ENCODE results near the gene KAT7. TPM values are rescaled to one million over a fixed set of nuclear protein-coding genes. Genes with fewer than 3 reads are reported as not detected.

Gene KAT7
- polyA plus RNA-seq, 1 donor from 2014 or later: 31.0 TPM

DNA sequence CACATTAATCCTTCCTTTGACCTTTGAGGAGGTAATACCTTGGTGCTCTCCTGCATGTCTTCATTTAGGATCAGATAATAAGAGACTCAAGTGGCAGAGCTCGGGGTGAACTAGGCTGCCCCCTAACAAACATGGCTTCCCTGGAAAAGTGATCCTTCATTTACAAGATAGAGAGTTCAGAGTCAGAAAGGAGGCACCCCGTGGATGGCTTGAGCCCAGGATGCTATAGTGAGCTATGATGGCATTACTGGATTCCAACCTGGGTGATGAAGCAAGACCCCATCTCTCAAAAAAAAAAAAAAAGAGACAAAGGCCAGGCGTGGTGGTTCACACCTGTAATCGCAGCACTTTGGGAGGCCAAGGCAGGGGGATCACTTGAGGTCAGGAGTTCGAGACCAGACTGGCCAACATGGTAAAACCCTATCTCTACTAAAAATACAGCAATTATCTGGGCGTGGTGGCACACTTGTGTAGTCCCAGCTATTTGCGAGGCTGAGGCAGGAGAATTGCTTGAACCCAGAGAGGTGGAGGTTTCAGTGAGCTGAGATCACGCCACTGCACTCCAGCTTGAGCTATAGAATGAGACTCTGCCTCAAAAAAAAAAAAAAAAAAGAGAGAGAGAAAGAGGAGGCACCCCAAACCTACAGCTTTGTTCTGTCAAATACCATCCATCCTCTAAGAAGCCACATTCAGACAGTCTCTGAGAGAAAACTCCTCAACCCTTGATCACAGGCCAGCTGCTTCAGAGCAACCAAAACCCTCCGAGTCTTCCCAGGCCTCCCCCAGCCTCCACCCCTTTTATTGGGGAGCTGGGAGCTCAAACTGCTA, 31.9 kb upstream of the KAT7 start:
- Histone ChIP-seq H3K36me3 (ENCODE audit: insufficient read depth, low read length) (no peaks in the 10 kb centered on the region), H3K4me3 (ENCODE audit: low read length) (no peak overlapping the region), H3K9me2 (ENCODE audit: insufficient read depth, low read length) (no peaks in the 10 kb centered on the region), H3F3A (ENCODE audit: insufficient read depth, low read length, poor library complexity, severe bottlenecking) (no peaks in the 10 kb centered on the region), H4K20me1 (ENCODE audit: insufficient read depth) (no peaks in the 10 kb centered on the region), H3K79me2 (replicated peaks; ENCODE audit: insufficient read depth, low read length) (no peaks in the 10 kb centered on the region), H3K27me3 (ENCODE audit: insufficient read depth, low read depth, low read length) (no peaks in the 10 kb centered on the region), H3K9ac (ENCODE audit: low read length) (no peak overlapping the region), H3K4me2 (ENCODE audit: low read length) (no peak overlapping the region), H3K27ac (ENCODE audit: low read length) (no peak overlapping the region), H3K9me3 (ENCODE audit: low read length) (no peaks in the 10 kb centered on the region), H2AFZ (ENCODE audit: low read depth, low read length) (no peak overlapping the region)
- TF ChIP-seq RAD21 (conservative IDR thresholded peaks at IDR 0.05) (no peak), EZH2 (IDR thresholded peaks at IDR 0.05; ENCODE audit: borderline replicate concordance, insufficient read depth, low read length, poor library complexity, severe bottlenecking) (no peak), MXI1 (conservative IDR thresholded peaks at IDR 0.05; ENCODE audit: poor library complexity, severe bottlenecking) (no peak), TAF1 (IDR thresholded peaks at IDR 0.05; ENCODE audit: low read depth) (no peak), EP300 (conservative IDR thresholded peaks at IDR 0.05; ENCODE audit: poor library complexity, severe bottlenecking) (no peak), POLR2AphosphoS5 (IDR thresholded peaks at IDR 0.05) (no peak), SMC3 (conservative IDR thresholded peaks at IDR 0.05; ENCODE audit: poor library complexity) (no peak)
- TF ChIP-seq, protein P1, sequence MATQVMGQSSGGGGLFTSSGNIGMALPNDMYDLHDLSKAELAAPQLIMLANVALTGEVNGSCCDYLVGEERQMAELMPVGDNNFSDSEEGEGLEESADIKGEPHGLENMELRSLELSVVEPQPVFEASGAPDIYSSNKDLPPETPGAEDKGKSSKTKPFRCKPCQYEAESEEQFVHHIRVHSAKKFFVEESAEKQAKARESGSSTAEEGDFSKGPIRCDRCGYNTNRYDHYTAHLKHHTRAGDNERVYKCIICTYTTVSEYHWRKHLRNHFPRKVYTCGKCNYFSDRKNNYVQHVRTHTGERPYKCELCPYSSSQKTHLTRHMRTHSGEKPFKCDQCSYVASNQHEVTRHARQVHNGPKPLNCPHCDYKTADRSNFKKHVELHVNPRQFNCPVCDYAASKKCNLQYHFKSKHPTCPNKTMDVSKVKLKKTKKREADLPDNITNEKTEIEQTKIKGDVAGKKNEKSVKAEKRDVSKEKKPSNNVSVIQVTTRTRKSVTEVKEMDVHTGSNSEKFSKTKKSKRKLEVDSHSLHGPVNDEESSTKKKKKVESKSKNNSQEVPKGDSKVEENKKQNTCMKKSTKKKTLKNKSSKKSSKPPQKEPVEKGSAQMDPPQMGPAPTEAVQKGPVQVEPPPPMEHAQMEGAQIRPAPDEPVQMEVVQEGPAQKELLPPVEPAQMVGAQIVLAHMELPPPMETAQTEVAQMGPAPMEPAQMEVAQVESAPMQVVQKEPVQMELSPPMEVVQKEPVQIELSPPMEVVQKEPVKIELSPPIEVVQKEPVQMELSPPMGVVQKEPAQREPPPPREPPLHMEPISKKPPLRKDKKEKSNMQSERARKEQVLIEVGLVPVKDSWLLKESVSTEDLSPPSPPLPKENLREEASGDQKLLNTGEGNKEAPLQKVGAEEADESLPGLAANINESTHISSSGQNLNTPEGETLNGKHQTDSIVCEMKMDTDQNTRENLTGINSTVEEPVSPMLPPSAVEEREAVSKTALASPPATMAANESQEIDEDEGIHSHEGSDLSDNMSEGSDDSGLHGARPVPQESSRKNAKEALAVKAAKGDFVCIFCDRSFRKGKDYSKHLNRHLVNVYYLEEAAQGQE (IDR thresholded peaks at IDR 0.05; ENCODE audit: borderline replicate concordance): no peak
- TF ChIP-seq, protein P2, sequence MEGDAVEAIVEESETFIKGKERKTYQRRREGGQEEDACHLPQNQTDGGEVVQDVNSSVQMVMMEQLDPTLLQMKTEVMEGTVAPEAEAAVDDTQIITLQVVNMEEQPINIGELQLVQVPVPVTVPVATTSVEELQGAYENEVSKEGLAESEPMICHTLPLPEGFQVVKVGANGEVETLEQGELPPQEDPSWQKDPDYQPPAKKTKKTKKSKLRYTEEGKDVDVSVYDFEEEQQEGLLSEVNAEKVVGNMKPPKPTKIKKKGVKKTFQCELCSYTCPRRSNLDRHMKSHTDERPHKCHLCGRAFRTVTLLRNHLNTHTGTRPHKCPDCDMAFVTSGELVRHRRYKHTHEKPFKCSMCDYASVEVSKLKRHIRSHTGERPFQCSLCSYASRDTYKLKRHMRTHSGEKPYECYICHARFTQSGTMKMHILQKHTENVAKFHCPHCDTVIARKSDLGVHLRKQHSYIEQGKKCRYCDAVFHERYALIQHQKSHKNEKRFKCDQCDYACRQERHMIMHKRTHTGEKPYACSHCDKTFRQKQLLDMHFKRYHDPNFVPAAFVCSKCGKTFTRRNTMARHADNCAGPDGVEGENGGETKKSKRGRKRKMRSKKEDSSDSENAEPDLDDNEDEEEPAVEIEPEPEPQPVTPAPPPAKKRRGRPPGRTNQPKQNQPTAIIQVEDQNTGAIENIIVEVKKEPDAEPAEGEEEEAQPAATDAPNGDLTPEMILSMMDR (IDR thresholded peaks at IDR 0.05; ENCODE audit: poor library complexity, severe bottlenecking): no peak

DNA sequence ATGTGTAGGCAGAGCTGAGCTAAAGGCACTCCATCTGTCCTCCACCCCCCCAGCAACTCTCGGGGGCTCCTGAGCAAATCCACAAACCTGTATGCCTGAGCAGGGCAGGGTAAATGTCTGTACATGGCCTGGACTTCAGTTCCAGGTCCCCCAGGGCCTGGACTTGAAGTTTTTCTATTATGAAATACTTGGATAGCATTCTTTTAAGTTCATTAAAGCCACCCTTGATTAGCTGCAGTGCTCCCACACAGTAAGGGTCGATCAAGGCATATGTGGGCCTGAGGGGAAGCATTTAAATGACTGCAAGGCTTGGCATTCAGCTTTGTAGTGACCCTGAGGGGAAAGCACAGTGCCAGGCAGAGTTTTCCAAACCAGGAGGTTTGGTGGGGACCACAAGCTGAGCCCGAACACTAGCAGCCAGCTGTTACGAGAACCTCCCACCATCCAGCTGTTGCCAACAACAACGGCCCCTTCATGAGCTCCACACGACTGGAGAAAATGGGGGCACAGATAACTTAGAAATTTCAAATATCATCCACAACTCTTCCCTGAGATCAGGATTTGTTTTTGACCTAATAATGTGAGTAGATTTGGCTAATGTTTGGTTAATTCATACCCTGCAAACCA, 31.2 kb upstream of the KAT7 start:
- no peaks in the 10 kb centered on the region for H3K36me3 ChIP-seq (ENCODE audit: insufficient read depth, low read length)
- H4K20me1 ChIP-seq (ENCODE audit: insufficient read depth): no peaks in the 10 kb centered on the region
- no peak overlapping the region for H3K4me2 ChIP-seq (ENCODE audit: low read length)
- H3K9me2 ChIP-seq (ENCODE audit: insufficient read depth, low read length): no peaks in the 10 kb centered on the region
- H2AFZ ChIP-seq (ENCODE audit: low read depth, low read length): no peak overlapping the region
- H3K9ac ChIP-seq (ENCODE audit: low read length): no peak overlapping the region
- TF ChIP-seq SMC3 (conservative IDR thresholded peaks at IDR 0.05; ENCODE audit: poor library complexity): no peak
- no peak for TF ChIP-seq RAD21 (conservative IDR thresholded peaks at IDR 0.05)
- no peak for TF ChIP-seq POLR2AphosphoS5 (IDR thresholded peaks at IDR 0.05)
- no peak for TF ChIP-seq EP300 (conservative IDR thresholded peaks at IDR 0.05; ENCODE audit: poor library complexity, severe bottlenecking)
- TF ChIP-seq EZH2 (IDR thresholded peaks at IDR 0.05; ENCODE audit: borderline replicate concordance, insufficient read depth, low read length, poor library complexity, severe bottlenecking): no peak
- no peak for TF ChIP-seq TAF1 (IDR thresholded peaks at IDR 0.05; ENCODE audit: low read depth)
- TF ChIP-seq, protein P1 (IDR thresholded peaks at IDR 0.05; ENCODE audit: borderline replicate concordance): no peak
- TF ChIP-seq, protein P2 (IDR thresholded peaks at IDR 0.05; ENCODE audit: poor library complexity, severe bottlenecking): no peak
- no peak for TF ChIP-seq MXI1 (conservative IDR thresholded peaks at IDR 0.05; ENCODE audit: poor library complexity, severe bottlenecking)
- H3K4me3 ChIP-seq (ENCODE audit: low read length): no peak overlapping the region
- no peak overlapping the region for H3K27ac ChIP-seq (ENCODE audit: low read length)
- no peaks in the 10 kb centered on the region for H3K79me2 ChIP-seq (replicated peaks; ENCODE audit: insufficient read depth, low read length)
- no peaks in the 10 kb centered on the region for H3K27me3 ChIP-seq (ENCODE audit: insufficient read depth, low read depth, low read length)
- H3K9me3 ChIP-seq (ENCODE audit: low read length): no peaks in the 10 kb centered on the region
- H3F3A ChIP-seq (ENCODE audit: insufficient read depth, low read length, poor library complexity, severe bottlenecking): no peaks in the 10 kb centered on the region
